Trophoblast cell (in vitro differentiated cells and primary cell): ENCODE measurements around the gene MEF2A.

Experiments
- DNase-seq, 2 donors: peaks; one replicate each; pipeline ENCODE4 v3.0.0-alpha.2; 2016
- H2AFZ ChIP-seq: 2 replicates; pipeline ENCODE4 v1.6.1; 2013; ENCODE audit warnings: low read length, moderate library complexity, mild to moderate bottlenecking; ENCODE audit not compliant: insufficient read depth, poor library complexity
- H2AK5ac ChIP-seq: 2 replicates; pipeline ENCODE4 v1.6.1; 2013; ENCODE audit warnings: mild to moderate bottlenecking, low read length
- H2BK120ac ChIP-seq: 2 replicates; pipeline ENCODE4 v1.6.1; 2013; ENCODE audit warnings: low read length, mild to moderate bottlenecking, moderate library complexity; ENCODE audit not compliant: insufficient read depth, poor library complexity
- H2BK12ac ChIP-seq: 2 replicates; pipeline ENCODE4 v1.6.1; 2013; ENCODE audit warnings: mild to moderate bottlenecking, low read length, moderate library complexity
- H2BK5ac ChIP-seq: 2 replicates; pipeline ENCODE4 v1.6.1; 2013; ENCODE audit warnings: low read length, low read depth, moderate library complexity, mild to moderate bottlenecking; ENCODE audit not compliant: poor library complexity
- H3K14ac ChIP-seq: 2 replicates; pipeline ENCODE4 v1.6.1; 2013; ENCODE audit warnings: mild to moderate bottlenecking, low read length
- H3K18ac ChIP-seq: 2 replicates; pipeline ENCODE4 v1.6.1; 2013; ENCODE audit warnings: mild to moderate bottlenecking, low read length
- H3K23ac ChIP-seq: 2 replicates; pipeline ENCODE4 v1.6.1; 2013; ENCODE audit warnings: low read length
- H3K27ac ChIP-seq: 2 replicates; pipeline ENCODE4 v1.5.1; 2013; ENCODE audit warnings: low read depth, mild to moderate bottlenecking, inconsistent platforms, low read length, moderate library complexity
- H3K27me3 ChIP-seq: 2 replicates; pipeline ENCODE4 v1.6.1; 2013; ENCODE audit warnings: inconsistent platforms, mild to moderate bottlenecking, low read length, moderate library complexity; ENCODE audit not compliant: insufficient read depth
- H3K36me3 ChIP-seq, 2 experiments: 1 replicate in 1 of 2; 2 replicates in 1 of 2; pipeline ENCODE4 v1.6.1; 2013; ENCODE audit warnings: low read length in 2 of 2, mild to moderate bottlenecking in 2 of 2, moderate library complexity in 1 of 2; ENCODE audit not compliant: insufficient read depth in 2 of 2, control insufficient read depth in 1 of 2
- H3K4ac ChIP-seq: 2 replicates; pipeline ENCODE4 v1.6.1; 2013; ENCODE audit warnings: low read depth, mild to moderate bottlenecking, low read length, moderate library complexity
- H3K4me1 ChIP-seq, 2 experiments: 1 replicate in 1 of 2; 2 replicates in 1 of 2; pipeline ENCODE4 v1.6.1; 2013; ENCODE audit warnings: low read length in 2 of 2, mild to moderate bottlenecking in 2 of 2, moderate library complexity in 1 of 2; ENCODE audit not compliant: insufficient read depth in 2 of 2, control insufficient read depth in 1 of 2
- H3K4me2 ChIP-seq: 2 replicates; pipeline ENCODE4 v1.6.1; 2013; ENCODE audit warnings: inconsistent platforms, mild to moderate bottlenecking, low read length, moderate library complexity
- H3K4me3 ChIP-seq: 2 replicates; pipeline ENCODE4 v1.5.1; 2013; ENCODE audit warnings: mild to moderate bottlenecking, low read depth, low read length, inconsistent platforms
- H3K79me1 ChIP-seq: one replicate; pipeline ENCODE4 v1.6.1; 2013; ENCODE audit warnings: low read length
- H3K79me2 ChIP-seq: 2 replicates; pipeline ENCODE4 v1.6.1; 2013; ENCODE audit warnings: low read length, mild to moderate bottlenecking; ENCODE audit not compliant: control insufficient read depth, insufficient read depth, poor library complexity
- H3K9ac ChIP-seq: 2 replicates; pipeline ENCODE4 v1.6.1; 2013; ENCODE audit warnings: mild to moderate bottlenecking, low read length
- H3K9me3 ChIP-seq: 2 replicates; pipeline ENCODE4 v1.6.1; 2013; ENCODE audit warnings: low read depth, mild to moderate bottlenecking, control low read depth, inconsistent platforms, low read length; ENCODE audit not compliant: insufficient read depth
- H4K12ac ChIP-seq: 2 replicates; pipeline ENCODE4 v1.6.1; 2013; ENCODE audit warnings: low read depth, mild to moderate bottlenecking, low read length, moderate library complexity
- H4K8ac ChIP-seq: 2 replicates; pipeline ENCODE4 v1.6.1; 2013; ENCODE audit warnings: low read depth, mild to moderate bottlenecking, low read length, moderate library complexity
- H4K91ac ChIP-seq: one replicate; pipeline ENCODE4 v1.6.1; 2013; ENCODE audit warnings: low read depth, mild to moderate bottlenecking, low read length, moderate library complexity
- WGBS: extraction: QIAGEN DNeasy Blood & Tissue Kit; methylation state at CpG from one replicate; pipeline ENCODE4 v1.1.7; 2013; ENCODE audit warnings: missing lambda C conversion rate; ENCODE audit not compliant: insufficient read length, insufficient coverage; ENCODE audit errors: extremely low coverage; 5-methylcytosine and 5-hydroxymethylcytosine counted together

MEF2A gene

GRCh38 chr15:99630607-99631131 lies 64.9 kb downstream of the MEF2A start:
- no peak overlapping the region for H3K27ac ChIP-seq
- no peak overlapping the region for H3K4ac ChIP-seq
- no peaks in the 10 kb centered on the region for H3K9me3 ChIP-seq
- H3K4me1 ChIP-seq: peaks cover 0 to 3% of the 10 kb centered on the region in 2 experiments
- H3K36me3 ChIP-seq: no peaks in the 10 kb centered on the region
- H3K79me2 ChIP-seq: no peaks in the 10 kb centered on the region
- H2BK5ac ChIP-seq: no peak overlapping the region
- no peak overlapping the region for H4K91ac ChIP-seq
- no peak overlapping the region for H3K14ac ChIP-seq
- H3K79me1 ChIP-seq: no peaks in the 10 kb centered on the region
- no peak overlapping the region for H2BK120ac ChIP-seq
- no peak overlapping the region for H4K8ac ChIP-seq
- H3K18ac ChIP-seq: no peak overlapping the region
- no peak overlapping the region for H3K9ac ChIP-seq
- no peak overlapping the region for H4K12ac ChIP-seq
- H2AFZ ChIP-seq: no peak overlapping the region
- H3K4me2 ChIP-seq: no peak overlapping the region
- WGBS: no CpG with 5 or more reads among the region's 7 CpGs
- no peak for DNase-seq
- no peak overlapping the region for H2BK12ac ChIP-seq
- H3K23ac ChIP-seq: no peak overlapping the region
- H3K4me3 ChIP-seq: no peak overlapping the region
- no peaks in the 10 kb centered on the region for H3K27me3 ChIP-seq
- H2AK5ac ChIP-seq: no peak overlapping the region

GRCh38 chr15:99631255-99631654 lies 65.5 kb downstream of the MEF2A start:
- Histone ChIP-seq H3K4me2 (no peak overlapping the region), H2AK5ac (no peak overlapping the region), H3K79me2 (no peaks in the 10 kb centered on the region), H2BK12ac (no peak overlapping the region), H3K18ac (no peak overlapping the region), H3K14ac (no peak overlapping the region), H3K4ac (no peak overlapping the region), H3K27me3 (no peaks in the 10 kb centered on the region), H3K4me1 (peaks cover 0 to 3% of the 10 kb centered on the region in 2 experiments), H3K9me3 (no peaks in the 10 kb centered on the region), H3K4me3 (no peak overlapping the region), H4K8ac (no peak overlapping the region), H4K12ac (no peak overlapping the region), H4K91ac (no peak overlapping the region), H3K27ac (no peak overlapping the region), H2BK120ac (no peak overlapping the region), H3K79me1 (no peaks in the 10 kb centered on the region), H3K9ac (no peak overlapping the region), H2AFZ (no peak overlapping the region), H3K36me3 (no peaks in the 10 kb centered on the region), H2BK5ac (no peak overlapping the region), H3K23ac (no peak overlapping the region)
- DNase-seq: peak in 1 of 2 donors; percentile 7
- no CpG with 5 or more reads among the region's 2 CpGs for WGBS

DNA sequence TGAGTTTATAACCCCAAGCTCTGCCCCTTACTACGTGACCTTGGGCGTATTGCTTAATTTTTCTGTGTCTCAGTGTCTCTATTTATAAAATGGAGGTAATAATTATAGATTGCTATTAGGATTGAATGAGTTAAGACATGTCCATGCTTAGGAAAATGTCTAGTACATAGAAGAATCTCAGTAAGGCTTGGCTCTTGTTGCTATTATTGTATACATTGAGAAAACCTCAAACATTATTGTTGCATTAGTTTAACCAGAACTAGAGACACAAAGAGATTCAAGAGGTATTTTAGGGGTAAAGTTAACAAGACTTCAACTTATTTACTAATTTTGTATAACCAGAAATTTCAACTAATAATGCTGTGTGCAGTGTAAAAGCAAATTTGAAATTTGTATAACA lies 66.7 kb downstream of the MEF2A start:
- H2BK12ac ChIP-seq: no peak overlapping the region
- H3K4me3 ChIP-seq: no peak overlapping the region
- no peaks in the 10 kb centered on the region for H3K36me3 ChIP-seq
- no peak overlapping the region for H4K91ac ChIP-seq
- no peak overlapping the region for H3K27ac ChIP-seq
- no peak overlapping the region for H3K4ac ChIP-seq
- H3K14ac ChIP-seq: no peak overlapping the region
- H3K4me2 ChIP-seq: no peak overlapping the region
- no peaks in the 10 kb centered on the region for H3K27me3 ChIP-seq
- peaks cover 0 to 3% of the 10 kb centered on the region in 2 experiments for H3K4me1 ChIP-seq
- WGBS: no CpG with 5 or more reads among the region's 2 CpGs
- DNase-seq: no peak
- H3K18ac ChIP-seq: no peak overlapping the region
- no peaks in the 10 kb centered on the region for H3K79me1 ChIP-seq
- H2AK5ac ChIP-seq: no peak overlapping the region
- H4K8ac ChIP-seq: no peak overlapping the region
- no peak overlapping the region for H2BK120ac ChIP-seq
- H2AFZ ChIP-seq: no peak overlapping the region
- H3K23ac ChIP-seq: no peak overlapping the region
- H2BK5ac ChIP-seq: no peak overlapping the region
- H3K9ac ChIP-seq: no peak overlapping the region
- no peaks in the 10 kb centered on the region for H3K79me2 ChIP-seq
- H4K12ac ChIP-seq: no peak overlapping the region
- no peaks in the 10 kb centered on the region for H3K9me3 ChIP-seq

DNA sequence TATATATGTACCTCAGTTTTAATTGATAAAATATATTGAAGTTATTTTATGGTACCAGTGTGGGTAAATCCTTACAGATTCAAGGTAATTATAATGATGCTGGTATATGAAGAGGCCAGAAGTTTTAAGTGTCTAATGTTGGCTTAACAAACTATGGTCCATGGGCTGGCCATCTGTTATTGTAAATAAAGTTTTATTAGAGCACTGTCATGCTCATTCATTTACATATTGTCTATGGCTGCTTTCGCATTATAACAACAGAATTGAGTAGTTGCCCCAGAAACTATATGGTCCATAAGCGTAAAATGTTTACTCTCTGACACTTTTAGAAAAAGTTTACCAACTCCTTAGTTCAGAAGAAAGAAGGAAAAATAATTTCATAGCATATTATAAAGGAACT lies 67.9 kb downstream of the MEF2A start:
- H3K4me1 ChIP-seq: peaks cover 0 to 3% of the 10 kb centered on the region in 2 experiments
- no peaks in the 10 kb centered on the region for H3K79me2 ChIP-seq
- H2BK120ac ChIP-seq: no peak overlapping the region
- H3K14ac ChIP-seq: no peak overlapping the region
- H2AK5ac ChIP-seq: no peak overlapping the region
- no peak overlapping the region for H4K12ac ChIP-seq
- H3K79me1 ChIP-seq: no peaks in the 10 kb centered on the region
- no peak overlapping the region for H3K23ac ChIP-seq
- no peak overlapping the region for H2BK5ac ChIP-seq
- no peaks in the 10 kb centered on the region for H3K27me3 ChIP-seq
- H3K4ac ChIP-seq: no peak overlapping the region
- no peak overlapping the region for H4K8ac ChIP-seq
- H2AFZ ChIP-seq: no peak overlapping the region
- no peak overlapping the region for H3K9ac ChIP-seq
- no peak overlapping the region for H3K4me3 ChIP-seq
- no peak overlapping the region for H4K91ac ChIP-seq
- no peak overlapping the region for H2BK12ac ChIP-seq
- no peaks in the 10 kb centered on the region for H3K36me3 ChIP-seq
- H3K9me3 ChIP-seq: no peaks in the 10 kb centered on the region
- H3K4me2 ChIP-seq: no peak overlapping the region
- no CpG with 5 or more reads among the region's 2 CpGs for WGBS
- no peak for DNase-seq
- no peak overlapping the region for H3K18ac ChIP-seq
- no peak overlapping the region for H3K27ac ChIP-seq
